Neural crest cell (in vitro differentiated cells): ENCODE data around the gene KCNQ4. TPM values are rescaled to one million over a fixed set of nuclear protein-coding genes. Genes with fewer than 3 reads are reported as not detected.

ENCODE experiments used
- DNase-seq: peaks from one replicate; pipeline ENCODE4 v3.0.0; 2021; ENCODE audit warnings: low read depth, mixed read lengths, low spot score
- H3K27ac Mint-ChIP-seq: one replicate; pipeline ENCODE4 v1.8.0; 2021; ENCODE audit warnings: mild to moderate bottlenecking, mixed read lengths; ENCODE audit not compliant: unreplicated experiment
- H3K27me3 Mint-ChIP-seq: 2 replicates; pipeline ENCODE4 v1.8.0; 2021; ENCODE audit warnings: low read depth, mild to moderate bottlenecking, mixed read lengths
- H3K36me3 Mint-ChIP-seq: 2 replicates; pipeline ENCODE4 v1.8.0; 2021; ENCODE audit warnings: low read depth, mild to moderate bottlenecking, mixed read lengths
- H3K4me1 Mint-ChIP-seq: 2 replicates; pipeline ENCODE4 v1.8.0; 2021; ENCODE audit warnings: mixed read lengths
- H3K4me3 Mint-ChIP-seq: one replicate; pipeline ENCODE4 v1.8.0; 2021; ENCODE audit warnings: mild to moderate bottlenecking, mixed read lengths
- H3K9me3 Mint-ChIP-seq: 2 replicates; pipeline ENCODE4 v1.8.0; 2021; ENCODE audit warnings: mixed read lengths
- total RNA-seq: library from RNA; stranded (reverse); gene quantifications from 2 replicates; pipeline ENCODE4 v1.2.1, GENCODE V29; 2021
- TF ChIP-seq, protein P1 (sequence below): fragments of 200-600 bp; sonication (generic); conservative IDR thresholded peaks from 2 replicates; pipeline ENCODE4 v1.5.0; 2021; ENCODE audit warnings: antibody characterized with exemption, mild to moderate bottlenecking

The KCNQ4 gene
- total RNA-seq, 1 donor from 2014 or later: 0.89 TPM

DNA sequence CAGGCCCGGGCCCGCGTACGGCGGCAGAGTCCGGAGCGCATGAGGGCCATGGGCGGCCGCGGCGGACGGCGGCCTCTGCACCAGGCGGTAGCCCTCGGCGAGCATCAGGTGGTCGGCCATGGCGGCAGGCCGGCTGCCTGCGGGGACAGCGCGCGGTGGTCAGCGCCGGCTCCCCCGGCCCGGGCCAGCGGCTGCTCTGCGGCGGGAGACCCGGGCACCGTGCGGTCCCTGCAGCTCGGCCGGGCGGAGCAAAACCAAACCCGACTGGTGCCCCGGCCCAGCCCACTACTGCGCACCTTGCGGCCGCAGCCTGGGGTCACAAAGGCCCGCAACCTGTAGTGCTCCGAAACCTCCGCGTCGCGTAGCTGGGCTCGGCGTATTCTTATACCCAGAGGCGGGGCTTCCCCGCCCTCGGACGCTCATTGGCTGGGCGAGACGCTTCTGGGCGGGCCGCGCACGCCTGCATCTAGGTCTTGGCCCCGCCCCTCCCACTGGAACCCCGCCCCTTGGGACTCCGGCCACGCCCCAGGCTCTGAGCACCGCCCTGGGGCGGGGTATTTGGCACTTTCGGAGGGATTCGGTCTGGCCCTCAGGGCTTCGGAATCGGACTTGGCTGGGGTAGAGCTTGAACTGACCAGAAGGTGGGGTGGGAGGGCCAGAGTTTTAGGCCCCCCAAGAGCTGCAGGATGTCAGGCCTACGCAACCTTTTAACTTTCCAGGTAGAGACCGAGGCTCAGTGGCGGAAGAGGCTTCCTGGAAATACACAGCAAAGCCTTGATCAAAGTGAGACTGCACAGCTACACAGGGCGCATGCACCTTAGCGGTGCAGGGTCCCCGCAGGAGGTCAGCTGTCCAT, 78.6 kb downstream of the KCNQ4 start, which contains the start of gene CITED4:
TSS of gene CITED4 (minus strand) at position 356 of the 856 bp plus-strand sequence. CDS start at position 120, 236 bp downstream.
- DNase-seq: peak; percentile 95
- no peaks in the 10 kb centered on the region for H3K36me3 Mint-ChIP-seq
- H3K4me1 Mint-ChIP-seq: peaks cover 11% of the 10 kb centered on the region
- H3K9me3 Mint-ChIP-seq: no peaks in the 10 kb centered on the region
- H3K27ac Mint-ChIP-seq: no peak within 1 kb of the TSS
- H3K4me3 Mint-ChIP-seq: peak within 1 kb of the TSS; percentile 88
- TF ChIP-seq, protein P1, sequence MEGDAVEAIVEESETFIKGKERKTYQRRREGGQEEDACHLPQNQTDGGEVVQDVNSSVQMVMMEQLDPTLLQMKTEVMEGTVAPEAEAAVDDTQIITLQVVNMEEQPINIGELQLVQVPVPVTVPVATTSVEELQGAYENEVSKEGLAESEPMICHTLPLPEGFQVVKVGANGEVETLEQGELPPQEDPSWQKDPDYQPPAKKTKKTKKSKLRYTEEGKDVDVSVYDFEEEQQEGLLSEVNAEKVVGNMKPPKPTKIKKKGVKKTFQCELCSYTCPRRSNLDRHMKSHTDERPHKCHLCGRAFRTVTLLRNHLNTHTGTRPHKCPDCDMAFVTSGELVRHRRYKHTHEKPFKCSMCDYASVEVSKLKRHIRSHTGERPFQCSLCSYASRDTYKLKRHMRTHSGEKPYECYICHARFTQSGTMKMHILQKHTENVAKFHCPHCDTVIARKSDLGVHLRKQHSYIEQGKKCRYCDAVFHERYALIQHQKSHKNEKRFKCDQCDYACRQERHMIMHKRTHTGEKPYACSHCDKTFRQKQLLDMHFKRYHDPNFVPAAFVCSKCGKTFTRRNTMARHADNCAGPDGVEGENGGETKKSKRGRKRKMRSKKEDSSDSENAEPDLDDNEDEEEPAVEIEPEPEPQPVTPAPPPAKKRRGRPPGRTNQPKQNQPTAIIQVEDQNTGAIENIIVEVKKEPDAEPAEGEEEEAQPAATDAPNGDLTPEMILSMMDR: no peak
- H3K27me3 Mint-ChIP-seq: peaks cover 33% of the 10 kb centered on the region

DNA sequence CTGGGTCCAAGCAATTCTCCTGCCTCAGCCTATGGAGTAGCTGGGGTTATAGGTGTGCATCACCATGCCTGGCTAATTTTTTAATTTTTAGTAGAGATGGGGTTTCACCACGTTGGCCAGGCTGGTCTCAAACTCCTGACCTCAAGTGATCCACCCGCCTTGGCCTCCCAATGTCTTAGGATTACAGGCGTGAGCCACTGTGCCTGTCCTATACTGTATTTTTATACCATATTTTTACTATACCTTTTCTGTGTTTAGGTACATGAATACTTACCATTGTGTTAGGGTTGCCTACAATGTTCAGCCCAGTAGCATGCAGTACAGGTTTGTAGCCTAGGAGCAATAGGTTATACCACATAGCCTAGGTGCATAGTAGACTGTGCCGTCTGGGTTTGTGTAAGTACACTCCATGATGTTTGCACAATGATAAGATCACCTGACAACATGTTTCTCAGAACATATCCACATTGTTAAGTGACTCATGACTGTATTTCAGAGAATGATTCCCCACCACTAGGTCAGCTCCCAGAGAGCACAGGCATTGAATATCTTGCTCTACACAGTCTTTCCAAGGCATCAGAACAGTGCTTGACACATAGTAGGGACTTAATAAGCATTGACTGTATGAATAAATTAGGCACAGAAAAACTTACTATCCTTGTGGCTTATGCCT, 84.6 kb downstream of the KCNQ4 start:
- TF ChIP-seq, protein P1: no peak
- H3K27ac Mint-ChIP-seq: no peak overlapping the region

DNA sequence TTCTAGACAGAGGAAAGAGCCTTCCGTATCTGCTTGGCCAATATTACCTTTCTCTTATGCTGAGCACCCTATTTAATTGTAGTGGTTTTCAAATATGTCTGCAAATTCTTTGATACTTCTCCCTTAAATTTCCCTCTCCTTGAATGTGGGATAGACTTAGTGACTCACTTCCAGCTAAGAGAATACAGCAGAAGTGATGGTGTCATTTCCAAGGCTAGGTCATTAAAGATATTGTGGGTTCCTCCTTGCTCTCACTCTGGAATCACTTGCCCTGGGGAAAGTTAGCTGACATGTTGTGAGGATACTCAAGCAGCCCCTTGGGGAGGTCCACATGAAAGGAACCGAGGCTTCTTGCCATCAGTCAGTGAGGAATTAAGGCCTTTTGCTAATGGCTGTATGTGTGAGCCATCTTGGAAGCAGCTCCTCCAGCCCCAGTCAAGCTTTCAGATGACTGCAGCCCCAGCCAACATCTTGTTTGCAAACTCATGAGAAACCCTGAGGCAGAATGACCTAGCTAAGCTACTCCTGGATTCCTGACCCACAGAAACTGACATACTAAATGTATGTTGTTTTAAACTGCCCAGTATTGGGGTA, 86.6 kb downstream of the KCNQ4 start:
- H3K36me3 Mint-ChIP-seq: no peaks in the 10 kb centered on the region
- H3K4me3 Mint-ChIP-seq: no peak overlapping the region
- TF ChIP-seq, protein P1: no peak
- H3K4me1 Mint-ChIP-seq: no peaks in the 10 kb centered on the region
- no peak for DNase-seq
- peaks cover 2% of the 10 kb centered on the region for H3K27me3 Mint-ChIP-seq
- H3K9me3 Mint-ChIP-seq: no peaks in the 10 kb centered on the region
- H3K27ac Mint-ChIP-seq: no peak overlapping the region

More for the DNA sequence above, 84.6 kb downstream of the KCNQ4 start:
- Mint-ChIP-seq H3K4me3 (no peak overlapping the region), H3K36me3 (no peaks in the 10 kb centered on the region), H3K27me3 (no peaks in the 10 kb centered on the region), H3K9me3 (no peaks in the 10 kb centered on the region), H3K4me1 (no peaks in the 10 kb centered on the region)
- DNase-seq: no peak

DNA sequence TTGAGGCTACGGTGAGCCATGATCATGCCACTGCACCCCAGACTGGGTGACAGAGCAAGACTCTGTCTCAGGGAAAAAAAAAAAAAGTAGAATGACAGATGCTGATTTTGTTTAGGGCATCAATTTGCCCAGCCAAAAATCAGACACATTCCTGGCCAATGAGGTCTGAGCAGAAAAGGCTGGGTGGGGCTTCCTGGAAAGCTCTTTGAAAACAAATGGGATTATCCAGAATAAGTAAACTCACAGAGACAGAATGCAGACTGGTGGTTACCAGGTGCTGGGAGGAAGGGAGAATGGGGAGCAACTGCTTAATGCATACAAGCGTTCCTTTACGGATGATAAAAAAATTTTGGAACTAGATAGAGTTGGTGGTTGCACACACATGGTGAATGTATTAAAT, 88.7 kb downstream of the KCNQ4 start:
- Mint-ChIP-seq H3K4me1 (no peaks in the 10 kb centered on the region), H3K36me3 (no peaks in the 10 kb centered on the region), H3K27ac (no peak overlapping the region), H3K4me3 (no peak overlapping the region), H3K27me3 (peaks cover 2% of the 10 kb centered on the region), H3K9me3 (no peaks in the 10 kb centered on the region)
- DNase-seq: no peak
- TF ChIP-seq, protein P1: no peak

DNA sequence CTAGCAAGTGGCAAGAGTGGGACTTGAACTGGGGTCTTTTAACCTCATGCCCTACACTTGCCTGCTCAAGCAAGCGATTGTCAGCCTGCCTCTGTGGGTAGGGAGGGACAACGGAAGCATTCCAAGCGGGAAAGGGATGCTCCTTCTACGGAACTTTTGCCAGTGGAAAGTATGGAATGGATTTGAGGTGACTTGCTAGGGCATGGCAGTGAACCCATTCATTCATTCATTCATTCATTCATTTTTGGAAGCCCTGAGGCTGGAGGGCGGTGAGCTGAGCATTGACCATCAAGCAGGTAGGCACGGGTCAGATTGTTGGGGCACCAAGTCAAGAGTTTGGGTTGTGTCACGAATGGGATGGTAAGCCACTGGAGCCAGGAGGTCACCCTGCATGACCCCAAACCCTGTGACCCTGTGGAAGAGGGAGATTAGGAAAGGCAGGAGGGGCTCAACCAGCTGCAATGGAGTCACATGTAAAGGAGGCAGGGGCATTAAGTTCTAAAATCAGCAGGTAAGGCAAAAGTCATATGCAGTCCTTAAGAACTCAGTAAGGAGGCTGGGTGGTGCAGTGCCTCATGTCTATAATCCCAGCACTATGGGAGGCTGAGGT, 90.4 kb downstream of the KCNQ4 start:
- TF ChIP-seq, protein P1: no peak
- Mint-ChIP-seq H3K36me3 (no peaks in the 10 kb centered on the region), H3K27ac (no peak overlapping the region), H3K4me1 (no peaks in the 10 kb centered on the region), H3K4me3 (no peak overlapping the region), H3K9me3 (no peaks in the 10 kb centered on the region), H3K27me3 (peaks cover 2% of the 10 kb centered on the region)
- DNase-seq: no peak
